HEK293 (cell line): Measurements from ENCODE around the gene EFCAB9.
A peak's percentile ranks its signal among the peaks of the same experiment; 100 is the strongest.

Source experiments
- CTCF ChIA-PET: fragments of 350-600 bp; formaldehyde crosslinking; extraction: SDS; loops from one replicate; lab custom pipeline; 2021; ENCODE audit warnings: antibody characterized with exemption; lab: Yijun Ruan, JAX
- POLR2A ChIA-PET: fragments of 300-600 bp; formaldehyde crosslinking; extraction: SDS; loops from one replicate; lab custom pipeline; 2020; ENCODE audit warnings: antibody characterized with exemption, inconsistent platforms; lab: Yijun Ruan, JAX
- H3K27ac ChIP-seq: fragments of 200-500 bp; sonication (Bioruptor generic); 2 replicates; pipeline ENCODE4 v1.5.1; 2014; ENCODE audit warnings: low read depth, low read length, control low read depth, inconsistent platforms; ENCODE audit errors: extremely low read depth
- H3K36me3 ChIP-seq, 2 experiments: fragments of 200-500 bp in 1 of 2; sonication (Bioruptor generic) in 1 of 2; 1 replicate in 1 of 2; 2 replicates in 1 of 2; pipeline ENCODE4 v1.5.1; 2014 to 2017; ENCODE audit warnings: inconsistent platforms in 2 of 2, low read length in 2 of 2; ENCODE audit not compliant: control insufficient read depth in 2 of 2, insufficient read depth in 1 of 2
- H3K4me1 ChIP-seq: fragments of 200-500 bp; sonication (Bioruptor generic); 2 replicates; pipeline ENCODE4 v1.5.1; 2014; ENCODE audit warnings: mild to moderate bottlenecking, low read length, inconsistent platforms; ENCODE audit not compliant: control insufficient read depth, insufficient read depth
- H3K4me3 ChIP-seq: 2 replicates; pipeline ENCODE4 v1.5.1; 2011; ENCODE audit warnings: low read depth, mild to moderate bottlenecking, control low read depth, low read length, moderate library complexity
- H3K9me3 ChIP-seq: fragments of 200-500 bp; sonication (Bioruptor generic); 2 replicates; pipeline ENCODE4 v1.5.1; 2014; ENCODE audit warnings: low read depth, low read length, inconsistent platforms; ENCODE audit not compliant: control insufficient read depth, insufficient read depth
- CTCF ChIP-seq: fragments of 450-650 bp; formaldehyde crosslinking; IDR thresholded peaks from 2 replicates; pipeline ENCODE4 v1.5.1; 2016; ENCODE audit warnings: missing biosample characterization, missing genetic modification characterization
- HIC1 ChIP-seq: fragments of 450-650 bp; formaldehyde crosslinking; IDR thresholded peaks from 2 replicates; pipeline ENCODE4 v1.5.1; 2016; ENCODE audit warnings: missing biosample characterization, missing genetic modification characterization
- KLF16 ChIP-seq: fragments of 450-650 bp; formaldehyde crosslinking; IDR thresholded peaks from 2 replicates; pipeline ENCODE4 v1.5.1; 2017; ENCODE audit warnings: missing biosample characterization, missing genetic modification characterization
- ZBTB1 ChIP-seq: fragments of 450-650 bp; formaldehyde crosslinking; IDR thresholded peaks from 2 replicates; pipeline ENCODE4 v1.5.1; 2016; ENCODE audit warnings: missing biosample characterization, missing genetic modification characterization
- ZBTB20 ChIP-seq: fragments of 450-650 bp; formaldehyde crosslinking; IDR thresholded peaks from 2 replicates; pipeline ENCODE4 v1.5.1; 2016; ENCODE audit warnings: missing biosample characterization, missing genetic modification characterization
- ZBTB26 ChIP-seq: fragments of 450-650 bp; formaldehyde crosslinking; optimal IDR thresholded peaks from 2 replicates; pipeline ENCODE3; 2016; ENCODE audit warnings: missing biosample characterization, mild to moderate bottlenecking, missing genetic modification characterization
- ZFHX2 ChIP-seq: fragments of 450-650 bp; formaldehyde crosslinking; conservative IDR thresholded peaks from 2 replicates; pipeline ENCODE4 v1.5.1; 2016; ENCODE audit warnings: missing biosample characterization, missing genetic modification characterization
- ZFP37 ChIP-seq: fragments of 450-650 bp; formaldehyde crosslinking; IDR thresholded peaks from 2 replicates; pipeline ENCODE4 v1.5.1; 2016; ENCODE audit warnings: missing biosample characterization, missing genetic modification characterization
- ZNF138 ChIP-seq: fragments of 450-650 bp; formaldehyde crosslinking; IDR thresholded peaks from 2 replicates; pipeline ENCODE4 v1.5.1; 2016; ENCODE audit warnings: missing biosample characterization, missing genetic modification characterization, borderline replicate concordance
- ZNF140 ChIP-seq: fragments of 450-650 bp; formaldehyde crosslinking; IDR thresholded peaks from 2 replicates; pipeline ENCODE4 v1.5.1; 2016; ENCODE audit warnings: missing biosample characterization, missing genetic modification characterization
- ZNF146 ChIP-seq: fragments of 450-650 bp; formaldehyde crosslinking; IDR thresholded peaks from 2 replicates; pipeline ENCODE4 v1.5.1; 2016; ENCODE audit warnings: missing biosample characterization, missing genetic modification characterization
- ZNF16 ChIP-seq: fragments of 450-650 bp; formaldehyde crosslinking; IDR thresholded peaks from 2 replicates; pipeline ENCODE4 v1.5.1; 2016; ENCODE audit warnings: low read depth, missing biosample characterization, missing genetic modification characterization
- ZNF23 ChIP-seq: fragments of 450-650 bp; formaldehyde crosslinking; IDR thresholded peaks from 2 replicates; pipeline ENCODE4 v1.5.1; 2016; ENCODE audit warnings: missing biosample characterization, missing genetic modification characterization, borderline replicate concordance
- ZNF292 ChIP-seq: fragments of 450-650 bp; formaldehyde crosslinking; IDR thresholded peaks from 2 replicates; pipeline ENCODE4 v1.5.1; 2016; ENCODE audit warnings: low read depth, missing biosample characterization, missing genetic modification characterization, borderline replicate concordance
- ZNF324 ChIP-seq: fragments of 450-650 bp; formaldehyde crosslinking; IDR thresholded peaks from 2 replicates; pipeline ENCODE4 v1.5.1; 2016; ENCODE audit warnings: missing biosample characterization, missing genetic modification characterization
- ZNF341 ChIP-seq: fragments of 450-650 bp; formaldehyde crosslinking; IDR thresholded peaks from 2 replicates; pipeline ENCODE4; 2016; ENCODE audit warnings: low read depth, missing biosample characterization, missing genetic modification characterization
- ZNF366 ChIP-seq: fragments of 450-650 bp; formaldehyde crosslinking; conservative IDR thresholded peaks from 2 replicates; pipeline ENCODE4 v1.5.1; 2016; ENCODE audit warnings: missing biosample characterization, missing genetic modification characterization
- ZNF626 ChIP-seq: fragments of 450-650 bp; sonication (Bioruptor Pico); formaldehyde crosslinking; IDR thresholded peaks from 2 replicates; pipeline ENCODE4 v1.5.1; 2018; ENCODE audit warnings: missing biosample characterization, missing genetic modification characterization, inconsistent platforms
- ZNF677 ChIP-seq: fragments of 450-650 bp; IDR thresholded peaks from 2 replicates; pipeline ENCODE4 v1.5.0; 2018; ENCODE audit warnings: missing biosample characterization, mild to moderate bottlenecking, missing genetic modification characterization, moderate library complexity
- ZNF701 ChIP-seq: fragments of 450-650 bp; formaldehyde crosslinking; IDR thresholded peaks from 2 replicates; pipeline ENCODE4 v1.5.1; 2016; ENCODE audit warnings: missing biosample characterization, missing genetic modification characterization
- ZNF777 ChIP-seq: fragments of 450-650 bp; formaldehyde crosslinking; IDR thresholded peaks from 2 replicates; pipeline ENCODE4 v1.5.1; 2017; ENCODE audit warnings: missing biosample characterization, missing genetic modification characterization, borderline replicate concordance
- ZNF785 ChIP-seq: fragments of 450-650 bp; formaldehyde crosslinking; IDR thresholded peaks from 2 replicates; pipeline ENCODE4 v1.5.1; 2016; ENCODE audit warnings: missing biosample characterization, missing genetic modification characterization
- ZSCAN16 ChIP-seq: fragments of 450-650 bp; formaldehyde crosslinking; IDR thresholded peaks from 2 replicates; pipeline ENCODE4 v1.5.1; 2016; ENCODE audit warnings: missing biosample characterization, missing genetic modification characterization
- TF ChIP-seq, protein P1 (sequence below): fragments of 450-650 bp; formaldehyde crosslinking; IDR thresholded peaks from 2 replicates; pipeline ENCODE4 v1.5.1; 2016; ENCODE audit warnings: missing biosample characterization, missing genetic modification characterization

The EFCAB9 gene

DNA sequence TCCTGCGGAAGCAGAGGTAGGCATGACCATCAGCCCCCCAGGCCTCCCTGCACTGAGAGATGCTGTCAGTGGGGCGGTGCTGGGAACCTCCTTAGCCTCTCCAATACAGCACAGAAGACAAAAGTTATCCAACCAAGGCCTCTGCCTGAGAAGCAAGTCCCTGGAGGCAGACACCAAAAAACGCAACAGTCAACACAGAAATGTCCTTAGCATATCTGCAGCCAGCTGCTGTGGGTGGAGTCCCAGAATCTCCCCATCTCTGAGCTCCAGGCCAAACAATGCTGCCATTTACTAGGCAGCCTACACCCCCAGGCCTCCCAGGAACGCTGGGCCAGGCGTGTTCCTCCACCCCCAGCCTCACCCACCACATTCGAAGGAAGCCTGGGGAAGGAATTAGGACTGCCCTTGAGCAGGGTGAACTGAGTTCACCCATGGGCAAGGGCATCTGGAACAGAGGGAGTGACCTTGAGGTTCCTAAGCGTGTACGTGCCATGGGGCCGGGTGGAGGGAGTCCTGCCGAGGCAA is 49.6 kb upstream of the EFCAB9 start (continued):
- TF ChIP-seq ZBTB20 (no peak), ZBTB26 (no peak), KLF16 (tag by site-specific recombination) (no peak), ZNF777 (tag by site-specific recombination) (no peak), ZNF341 (tag by site-specific recombination) (0 out of 2 replicates have a peak, but pooled peaks have one; percentile 28)

DNA sequence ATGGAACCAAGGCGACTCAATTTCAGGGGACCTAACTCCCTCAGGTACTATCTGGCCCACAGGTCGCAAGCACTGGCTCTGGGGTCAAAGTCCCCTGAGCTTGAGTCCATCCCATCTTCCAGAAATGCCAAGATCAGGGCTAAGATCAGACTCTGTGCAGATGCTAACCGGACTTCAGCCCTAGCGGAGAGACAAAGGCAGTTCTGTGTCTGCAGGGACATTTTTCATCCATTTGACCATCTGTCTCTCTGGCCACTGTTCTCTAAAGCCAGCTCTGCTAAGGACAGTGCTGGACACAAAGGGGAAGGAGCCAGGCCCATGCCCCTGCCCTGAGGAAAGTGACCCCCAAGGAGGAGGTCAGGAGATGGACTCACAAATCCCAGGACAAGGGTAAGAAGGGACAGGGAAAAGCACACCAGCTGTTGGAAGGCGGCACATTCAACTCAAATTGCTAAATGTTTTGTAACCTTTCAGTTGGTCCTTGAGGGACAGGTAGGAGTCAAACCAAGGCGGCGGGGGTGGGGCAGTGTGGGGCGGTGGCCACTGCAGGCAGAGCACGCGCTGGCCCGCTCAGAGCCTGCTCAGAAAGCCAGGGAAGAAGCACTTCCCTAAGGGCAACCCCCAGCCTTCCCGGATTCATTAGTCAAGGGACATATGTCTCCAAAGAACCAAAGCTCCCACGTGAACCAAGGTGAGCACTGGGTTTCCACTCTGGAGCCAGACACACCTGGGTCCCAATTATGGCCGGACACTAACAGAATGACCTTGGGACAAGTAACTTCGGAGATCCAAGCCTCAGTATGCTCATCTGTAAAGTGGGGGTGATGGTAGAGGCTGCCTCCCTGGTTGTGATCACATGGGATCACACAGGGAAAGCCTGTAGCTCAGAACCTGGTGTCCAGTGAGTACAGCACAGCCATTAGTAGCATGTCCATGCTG is 48.8 kb upstream of the EFCAB9 start:
- ChIA-PET POLR2A (no interaction called here), CTCF (interaction anchor here (0.6 to 1.3 kb wide), 2 partner anchors 11 to 306 kb away, joined by 3 read pairs; no protein-coding TSS in a partner anchor)
- TF ChIP-seq ZNF677 (no peak), ZNF785 (tag by site-specific recombination) (no peak), CTCF (tag by site-specific recombination) (no peak), ZNF366 (tag by site-specific recombination) (no peak), ZNF292 (tag by site-specific recombination) (no peak), ZNF138 (tag by site-specific recombination) (no peak), ZNF146 (tag by site-specific recombination) (no peak), ZNF23 (tag by site-specific recombination) (no peak), ZNF701 (tag by site-specific recombination) (no peak), ZNF324 (tag by site-specific recombination) (no peak), ZFP37 (tag by site-specific recombination) (no peak), ZNF16 (tag by site-specific recombination) (no peak), ZBTB26 (no peak), ZSCAN16 (tag by site-specific recombination) (no peak), ZFHX2 (no peak), ZBTB1 (tag by site-specific recombination) (no peak), ZNF626 (no peak), HIC1 (tag by site-specific recombination) (no peak), ZNF140 (no peak)
- TF ChIP-seq, protein P1, sequence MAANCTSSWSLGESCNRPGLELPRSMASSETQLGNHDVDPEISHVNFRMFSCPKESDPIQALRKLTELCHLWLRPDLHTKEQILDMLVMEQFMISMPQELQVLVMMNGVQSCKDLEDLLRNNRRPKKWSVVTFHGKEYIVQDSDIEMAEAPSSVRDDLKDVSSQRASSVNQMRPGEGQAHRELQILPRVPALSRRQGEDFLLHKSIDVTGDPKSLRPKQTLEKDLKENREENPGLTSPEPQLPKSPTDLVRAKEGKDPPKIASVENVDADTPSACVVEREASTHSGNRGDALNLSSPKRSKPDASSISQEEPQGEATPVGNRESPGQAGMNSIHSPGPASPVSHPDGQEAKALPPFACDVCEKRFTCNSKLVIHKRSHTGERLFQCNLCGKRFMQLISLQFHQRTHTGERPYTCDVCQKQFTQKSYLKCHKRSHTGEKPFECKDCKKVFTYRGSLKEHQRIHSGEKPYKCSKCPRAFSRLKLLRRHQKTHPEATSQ = no peak
- Histone ChIP-seq H3K36me3 (peaks cover 0 to 7% of the 10 kb centered on the region in 2 experiments; a peak in 1 of 3 replicates), H3K9me3 (no peaks in the 10 kb centered on the region), H3K4me3 (no peak overlapping the region), H3K27ac (no peak overlapping the region), H3K4me1 (peaks cover 5% of the 10 kb centered on the region; the same call in 1 of the 2 replicates)
